HG03103 (cell line): ENCODE data around the gene HOXB13.

Experiments used
- ATAC-seq: cut with Tn5 transposase; IDR thresholded peaks from one replicate; pipeline ENCODE4 v1.9.1; 2021; ENCODE audit warnings: low read depth; ENCODE audit not compliant: unreplicated experiment

The HOXB13 gene

DNA sequence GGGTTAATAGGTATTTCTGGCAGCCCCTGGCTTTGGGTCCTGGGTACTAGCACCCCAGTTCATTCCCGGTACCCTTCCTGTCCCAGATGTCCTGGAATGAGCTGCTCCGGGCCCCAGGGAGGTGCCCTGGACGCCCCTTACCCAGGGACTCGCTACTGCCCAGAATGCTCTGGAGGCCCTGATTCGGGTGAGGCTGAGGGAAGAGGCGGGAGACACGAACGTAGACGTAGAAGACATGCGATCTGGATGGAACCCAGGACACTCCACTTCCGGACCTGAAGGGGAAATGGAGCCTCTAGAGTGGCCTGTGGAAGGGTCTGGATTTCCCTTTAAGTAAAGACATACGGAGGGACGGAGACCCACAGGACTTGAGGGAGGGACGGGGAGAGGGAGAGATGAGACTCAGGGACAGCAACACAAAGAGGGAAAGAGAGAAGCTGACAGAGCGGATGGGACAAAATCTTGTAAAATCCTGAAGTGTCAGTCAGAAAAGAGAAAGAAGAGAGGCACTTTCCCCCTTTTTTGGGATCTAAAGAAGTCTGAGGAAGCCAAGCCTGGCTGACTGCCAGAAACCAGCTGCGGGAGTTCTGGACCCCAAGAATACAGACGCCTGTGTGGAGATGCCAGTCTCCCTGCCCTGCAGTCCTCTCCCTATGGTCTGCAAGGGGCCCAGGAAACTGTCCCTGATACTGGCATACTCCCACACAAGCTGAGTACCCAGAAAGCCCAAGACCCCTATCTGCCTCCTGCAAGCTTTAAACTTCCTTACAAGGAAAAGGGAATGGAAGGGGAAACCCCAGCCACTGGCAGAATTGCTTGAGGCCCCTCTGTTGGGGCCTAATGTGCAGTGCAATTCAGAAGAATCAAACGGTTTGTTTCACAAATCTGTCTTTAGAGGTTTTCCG is 1.0 kb upstream of the HOXB13 start:
- ATAC-seq, result no peak

DNA sequence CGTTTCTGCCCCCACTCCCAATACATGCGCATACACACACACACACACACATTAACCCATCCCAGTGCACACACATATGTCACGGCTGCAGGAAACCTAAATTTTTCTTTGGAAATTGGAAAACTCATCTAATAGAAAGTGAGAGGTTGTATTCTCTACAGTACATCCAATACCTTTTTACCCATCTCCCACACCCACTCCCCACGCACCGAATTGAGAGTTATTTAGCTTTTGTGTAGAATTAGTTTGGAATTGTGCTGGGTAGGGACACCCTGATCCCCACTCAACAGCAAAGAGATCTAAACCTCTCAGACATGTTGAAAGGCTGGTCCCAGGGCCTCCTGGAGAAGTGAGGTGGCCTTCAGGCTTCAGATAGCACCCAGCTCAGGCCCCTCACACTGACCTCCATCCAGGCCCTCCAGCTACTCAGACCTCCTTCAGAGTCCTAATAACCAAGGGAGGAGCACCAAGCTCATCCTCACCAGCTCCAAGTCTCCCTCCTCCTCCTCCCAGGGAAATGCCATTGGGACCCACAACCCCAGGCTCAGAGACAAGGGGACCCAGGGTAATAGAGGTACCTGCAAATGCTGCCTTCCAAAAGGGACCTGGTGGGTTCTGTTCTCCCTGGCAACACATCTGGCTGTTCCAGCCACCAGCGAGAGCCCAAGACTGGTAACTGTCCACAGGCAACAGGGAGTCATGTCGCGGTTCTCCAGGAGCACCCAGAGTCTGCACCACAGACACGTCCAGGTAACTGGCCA is 955 bp downstream of the HOXB13 start:
- no peak for ATAC-seq

DNA sequence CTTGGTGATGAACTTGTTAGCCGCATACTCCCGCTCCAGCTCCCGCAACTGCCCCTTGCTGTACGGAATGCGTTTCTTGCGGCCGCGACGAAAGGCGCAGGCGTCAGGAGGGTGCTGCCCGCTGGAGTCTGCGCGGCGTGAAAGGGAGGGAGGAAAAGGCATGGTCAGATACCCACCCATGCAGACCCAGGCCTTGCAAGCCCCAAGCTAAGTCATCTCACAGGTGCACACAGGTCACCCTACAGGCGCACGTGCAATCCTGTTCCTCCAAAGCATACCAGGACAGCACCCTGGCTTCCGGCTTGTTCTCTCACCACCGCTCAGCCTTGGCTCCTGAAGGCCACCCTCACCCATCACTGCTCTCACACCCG is 1.6 kb downstream of the HOXB13 start:
- no peak for ATAC-seq

DNA sequence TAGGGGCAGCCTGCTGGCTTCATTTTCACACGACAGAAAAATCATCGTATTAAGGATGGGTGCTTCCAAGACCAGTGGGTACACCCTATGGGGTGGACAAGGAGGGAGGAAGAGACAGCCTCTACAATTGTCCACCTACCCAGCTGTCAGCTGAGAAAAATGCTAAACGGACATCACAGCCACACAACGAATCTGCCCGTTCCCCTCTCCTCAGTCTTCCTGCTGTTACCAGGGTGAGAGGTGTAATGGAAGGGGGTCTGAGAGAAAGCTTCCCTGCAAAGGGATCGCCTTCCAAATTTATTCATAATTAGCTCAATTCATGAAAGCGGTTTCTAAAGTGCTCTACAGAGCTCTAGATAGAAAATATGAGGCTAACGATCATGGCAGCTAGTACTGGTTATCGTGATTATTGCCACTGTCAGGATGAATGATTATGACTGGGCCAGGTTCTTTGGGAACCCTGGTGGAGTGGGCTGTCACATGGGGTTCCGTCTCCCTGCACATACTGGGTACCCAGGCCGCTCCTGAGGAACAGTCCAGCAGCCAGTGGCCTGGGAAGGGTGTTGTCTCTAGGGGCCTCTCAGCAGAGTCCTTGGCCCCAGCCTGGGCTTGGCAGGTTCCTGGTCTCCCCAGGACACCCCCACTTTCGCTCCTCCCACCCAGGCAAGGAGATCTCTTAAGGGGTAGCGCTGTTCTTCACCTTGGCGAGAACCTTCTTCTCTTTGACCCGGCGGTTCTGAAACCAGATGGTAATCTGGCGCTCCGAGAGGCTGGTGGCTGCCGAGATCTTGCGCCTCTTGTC is 2.2 kb downstream of the HOXB13 start:
- no peak for ATAC-seq

DNA sequence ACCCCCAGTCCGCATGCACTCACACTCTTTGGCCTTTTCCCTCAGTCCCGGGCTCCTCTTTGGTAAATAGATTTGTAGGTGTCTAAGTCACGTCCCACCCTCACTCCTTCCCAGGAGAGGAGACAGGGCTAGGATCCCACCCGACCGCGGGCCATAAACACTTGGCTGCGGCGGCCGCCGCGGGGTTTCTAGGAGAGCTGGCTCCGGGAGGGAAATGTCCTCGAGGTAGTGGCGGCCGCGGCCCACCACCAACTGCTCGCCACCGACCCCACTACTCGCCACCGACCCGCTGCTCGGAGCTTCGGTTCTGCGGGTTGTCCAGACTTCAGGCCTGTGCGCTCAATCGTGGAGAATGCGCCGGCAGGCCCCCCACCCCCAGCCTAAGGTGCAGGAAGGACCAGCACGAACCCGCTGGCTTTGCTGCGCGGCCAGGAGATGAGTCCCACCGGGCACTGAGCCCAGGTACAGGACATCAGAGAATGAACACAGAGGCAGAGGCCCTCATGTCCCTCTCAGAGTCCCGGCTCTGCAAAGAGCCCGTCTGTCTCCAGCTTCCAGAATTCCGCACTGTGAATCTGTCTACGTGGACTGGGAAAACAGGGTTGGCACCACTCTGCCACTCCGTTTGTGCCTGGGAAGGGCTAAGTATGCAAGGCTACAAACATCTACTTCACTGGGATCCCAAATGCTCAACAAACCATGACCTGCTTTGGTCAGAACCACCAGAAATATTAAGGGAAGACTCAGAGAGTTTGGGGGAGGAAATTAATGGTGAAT is 3.1 kb downstream of the HOXB13 start:
- ATAC-seq, result no peak

DNA sequence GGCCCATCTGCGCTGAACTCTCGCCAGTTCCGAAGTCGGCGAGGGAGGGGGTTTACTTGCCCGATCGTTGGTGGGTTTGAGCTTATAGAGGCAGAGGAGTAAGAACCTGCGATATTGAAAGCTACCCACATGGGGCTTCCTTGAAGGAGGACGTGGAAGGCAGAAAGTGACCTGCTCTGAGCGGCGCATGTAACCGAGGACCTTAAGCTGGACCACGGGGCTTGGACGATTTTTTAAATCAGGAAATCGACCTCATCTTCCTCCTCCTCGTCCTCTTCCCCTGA is 3.6 kb downstream of the HOXB13 start:
- ATAC-seq, result no peak

DNA sequence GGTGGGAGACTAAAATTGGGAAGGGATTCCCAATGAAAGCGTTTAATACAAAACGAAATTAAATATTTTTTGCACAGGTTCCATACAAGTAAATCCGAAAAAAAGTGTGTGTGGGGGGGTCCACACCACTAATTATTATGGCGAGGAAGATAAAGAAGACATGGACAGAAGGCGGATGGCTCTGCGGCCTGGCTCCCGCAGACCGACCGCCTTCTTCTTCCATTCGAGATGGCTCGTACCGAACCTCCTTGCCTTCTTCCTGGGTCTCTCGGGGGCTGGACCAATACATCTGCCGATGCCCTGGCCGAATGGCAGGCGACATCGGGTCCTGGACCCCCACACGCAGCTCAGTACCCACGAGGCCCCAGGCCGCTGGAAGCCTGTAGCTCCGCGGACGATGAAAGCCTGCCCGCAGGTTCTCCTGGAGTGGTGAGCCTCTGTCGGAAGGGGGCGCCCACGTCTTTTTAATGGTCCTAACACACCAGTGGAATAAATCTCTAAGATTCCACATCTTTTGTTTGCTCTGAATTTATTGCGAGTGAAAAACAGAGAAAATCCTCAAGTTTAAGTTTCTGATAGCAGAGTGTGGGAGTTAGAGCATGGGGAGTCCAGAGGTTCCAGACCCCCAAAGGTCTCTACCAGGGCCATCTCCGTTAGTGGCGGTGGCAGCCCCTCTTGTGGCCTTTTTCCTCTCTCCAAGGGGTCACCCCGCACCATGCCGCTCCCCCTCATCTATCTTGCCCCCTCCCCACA is 4.1 kb downstream of the HOXB13 start:
- ATAC-seq, result no peak

DNA sequence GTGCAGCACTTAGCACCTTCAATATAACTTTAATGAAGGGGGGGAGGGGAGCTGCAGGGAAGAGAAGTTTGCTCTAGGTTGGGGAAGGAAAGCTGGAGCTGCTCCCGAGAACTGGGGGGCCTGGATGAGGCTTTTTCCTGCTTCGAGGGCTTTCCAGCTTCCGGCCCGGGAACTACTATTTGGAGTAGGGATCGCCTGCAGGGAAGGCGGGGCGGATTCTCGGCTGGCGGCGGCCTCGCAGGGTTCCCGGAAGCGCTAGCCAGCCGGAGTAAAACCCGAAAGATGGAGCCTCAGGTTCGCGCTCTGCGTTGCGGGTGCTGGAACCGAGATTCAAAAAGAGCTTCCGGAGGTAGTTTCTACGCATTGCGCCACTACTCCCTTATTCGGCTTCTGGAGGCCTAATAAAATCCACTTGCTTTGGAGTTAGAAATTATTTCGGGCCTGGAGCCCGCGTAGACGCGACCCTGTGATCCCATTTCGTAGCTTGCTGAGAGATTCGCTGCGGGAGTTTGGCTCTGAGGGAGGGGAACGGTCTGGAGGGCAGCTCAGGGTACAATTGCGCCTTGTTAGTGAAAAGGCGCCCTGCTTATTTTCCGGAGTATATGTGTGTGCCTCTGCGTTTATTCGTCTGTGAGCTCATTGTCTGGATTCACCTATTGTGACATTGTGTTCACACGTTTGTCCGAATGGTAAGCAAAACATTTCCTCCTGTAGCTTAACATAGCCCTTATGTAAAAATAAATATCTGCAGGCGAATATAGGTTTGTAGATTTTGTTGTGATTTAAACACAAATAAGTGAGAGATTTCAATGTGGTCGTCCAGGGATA is 4.9 kb downstream of the HOXB13 start:
- no peak for ATAC-seq

DNA sequence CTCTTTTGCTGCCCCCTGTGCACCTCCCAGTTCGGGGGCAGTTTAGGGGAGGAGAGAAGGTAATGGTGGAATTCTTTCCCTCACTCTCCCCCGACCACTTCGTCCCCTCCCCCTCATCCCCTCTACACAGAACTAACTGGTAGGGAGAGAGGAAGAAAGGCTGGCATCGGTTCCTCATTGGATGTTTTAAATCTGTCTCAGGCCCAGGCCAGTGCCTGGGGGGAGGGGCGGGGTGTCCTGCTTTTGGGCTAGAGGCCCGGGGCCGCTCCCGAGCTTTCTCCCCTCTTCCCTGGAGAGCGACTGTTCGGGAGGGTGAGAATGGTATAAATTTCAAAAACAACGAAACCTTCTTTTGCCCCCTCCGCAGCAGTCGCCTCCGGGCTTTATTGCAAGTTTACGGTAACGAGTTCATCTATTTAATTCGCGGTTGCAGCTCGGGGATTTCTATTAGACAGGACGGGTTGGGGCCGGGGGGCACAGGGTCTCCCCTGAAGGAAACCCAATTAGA is 5.6 kb downstream of the HOXB13 start, which contains the start of gene PRAC2:
Gene PRAC2 (plus strand): TSS at position 271 of the 508 bp plus-strand sequence. CDS start 1,226 bp downstream, outside the sequence.
- no peak for ATAC-seq

DNA sequence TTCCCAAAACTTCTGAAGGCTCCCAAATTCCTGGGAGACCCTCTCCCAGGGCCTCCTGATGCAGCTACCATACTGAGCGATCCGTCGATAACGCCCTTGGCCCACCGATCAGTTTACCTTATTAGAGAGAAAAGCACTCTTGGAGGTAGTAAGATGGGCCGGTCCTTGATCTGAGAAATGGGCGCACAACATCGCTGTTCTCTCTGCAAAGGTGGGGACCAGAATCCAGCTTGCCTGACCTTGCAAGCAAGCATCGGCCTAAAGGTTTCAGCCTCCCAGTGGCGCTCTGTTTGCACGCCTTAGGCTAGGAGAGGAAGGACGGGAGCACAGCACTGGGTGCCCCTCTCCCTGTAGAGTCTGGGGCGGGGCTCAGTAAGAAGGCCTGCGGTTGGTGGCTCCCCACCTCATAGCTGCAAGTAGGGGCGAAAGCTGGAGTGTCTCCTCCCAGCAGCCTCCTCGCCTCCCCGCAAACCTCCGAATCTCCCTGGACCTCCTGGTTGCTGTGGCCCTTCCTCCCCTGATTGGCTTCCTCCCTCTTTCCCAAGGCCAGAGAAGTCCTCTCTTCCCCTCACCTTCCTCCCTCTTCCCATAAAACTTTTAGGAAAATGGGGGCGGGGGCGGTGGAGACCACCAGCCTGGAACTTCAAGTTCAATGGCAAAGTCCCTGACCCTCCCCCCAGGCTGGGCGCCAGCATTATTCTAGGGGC is 6.2 kb downstream of the HOXB13 start, which contains the start of gene PRAC1:
Gene PRAC1 (minus strand): TSS at position 318 of the 707 bp plus-strand sequence. CDS start 126 bp downstream, at position 192.
- no peak for ATAC-seq

DNA sequence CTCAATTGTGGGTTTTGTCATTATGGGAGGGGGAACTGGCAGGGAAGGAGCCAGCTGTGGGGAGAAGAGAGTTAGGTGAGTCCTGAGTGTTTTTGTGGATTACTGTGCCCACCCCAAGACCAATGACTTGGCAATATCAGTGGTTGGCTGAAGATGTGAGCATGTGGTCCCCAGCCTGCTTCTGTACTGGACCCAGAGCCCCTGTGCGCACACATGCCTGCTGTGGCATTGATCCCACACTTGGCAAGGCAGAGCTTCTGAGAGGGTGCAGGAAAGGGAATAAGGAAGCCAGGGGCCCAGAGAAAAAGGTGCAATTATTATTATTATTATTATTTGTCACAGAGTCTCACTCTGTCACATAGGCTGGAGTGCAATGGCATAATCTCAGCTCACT is 7.5 kb downstream of the HOXB13 start:
- no peak for ATAC-seq

DNA sequence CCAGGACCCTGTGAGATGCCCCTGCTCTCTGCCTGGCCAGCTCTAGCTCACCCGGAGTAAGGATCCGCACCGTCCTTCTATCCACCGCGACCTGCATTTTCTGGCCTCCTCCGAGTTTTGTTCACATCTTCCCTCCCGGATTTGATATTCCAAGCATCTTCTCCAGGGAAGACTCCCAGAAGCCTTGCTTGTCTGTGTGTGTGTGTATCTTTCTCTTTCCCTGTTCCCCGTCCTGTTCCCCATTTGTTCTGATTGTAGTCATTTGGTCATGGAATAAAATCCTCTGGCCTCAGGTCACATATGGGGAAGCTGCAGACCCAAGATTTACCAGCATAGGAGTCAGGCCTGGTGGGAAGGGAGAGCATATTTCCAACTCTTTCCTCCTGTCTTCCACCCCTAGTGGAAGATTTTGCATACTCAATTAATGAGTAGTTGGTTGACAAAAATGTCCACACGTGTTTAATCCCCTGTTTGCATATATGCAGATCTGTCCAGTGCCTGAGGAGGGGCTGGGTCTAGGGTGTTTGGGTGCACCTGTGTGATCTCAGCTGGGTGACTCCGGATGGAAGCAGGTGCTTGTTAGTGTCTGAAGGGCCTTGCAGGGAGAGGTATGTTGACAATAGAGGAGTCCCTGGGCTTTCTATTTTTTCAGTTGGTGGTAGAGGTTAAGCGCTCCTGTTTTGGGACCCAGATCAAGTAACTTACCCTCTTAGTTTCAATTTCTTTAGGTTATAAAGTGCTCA is 8.1 kb downstream of the HOXB13 start:
- ATAC-seq, result no peak

DNA sequence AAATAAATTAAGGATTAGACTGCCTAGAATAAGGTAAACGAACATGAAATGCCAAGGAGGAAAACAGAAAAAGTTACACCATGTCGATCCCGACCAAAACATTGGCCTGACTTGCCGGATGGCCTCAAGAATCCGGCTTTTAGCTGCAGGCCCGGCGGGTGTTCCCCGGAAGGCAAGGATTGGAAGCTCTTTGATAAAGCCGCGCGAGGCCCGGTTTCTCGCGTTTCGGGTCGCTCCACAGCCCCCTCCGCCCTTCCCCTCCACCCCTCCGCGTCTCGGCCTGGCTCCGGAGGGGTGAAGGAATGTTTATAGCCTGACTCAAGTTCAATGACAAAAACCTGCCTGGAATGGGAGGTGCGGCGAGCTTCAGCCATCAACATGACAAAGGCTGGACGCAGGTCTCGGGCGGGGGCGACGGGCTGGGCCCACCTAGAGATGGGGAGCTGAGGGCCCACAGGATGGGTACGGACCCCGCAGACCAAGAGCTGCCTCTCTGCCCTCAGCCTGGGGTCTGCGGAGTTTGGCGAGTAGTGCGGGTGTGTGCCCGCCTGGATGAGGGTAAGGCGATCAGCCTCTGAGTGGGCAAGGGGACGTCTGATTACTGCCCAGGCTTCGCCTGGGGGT is 8.8 kb downstream of the HOXB13 start:
- no peak for ATAC-seq

DNA sequence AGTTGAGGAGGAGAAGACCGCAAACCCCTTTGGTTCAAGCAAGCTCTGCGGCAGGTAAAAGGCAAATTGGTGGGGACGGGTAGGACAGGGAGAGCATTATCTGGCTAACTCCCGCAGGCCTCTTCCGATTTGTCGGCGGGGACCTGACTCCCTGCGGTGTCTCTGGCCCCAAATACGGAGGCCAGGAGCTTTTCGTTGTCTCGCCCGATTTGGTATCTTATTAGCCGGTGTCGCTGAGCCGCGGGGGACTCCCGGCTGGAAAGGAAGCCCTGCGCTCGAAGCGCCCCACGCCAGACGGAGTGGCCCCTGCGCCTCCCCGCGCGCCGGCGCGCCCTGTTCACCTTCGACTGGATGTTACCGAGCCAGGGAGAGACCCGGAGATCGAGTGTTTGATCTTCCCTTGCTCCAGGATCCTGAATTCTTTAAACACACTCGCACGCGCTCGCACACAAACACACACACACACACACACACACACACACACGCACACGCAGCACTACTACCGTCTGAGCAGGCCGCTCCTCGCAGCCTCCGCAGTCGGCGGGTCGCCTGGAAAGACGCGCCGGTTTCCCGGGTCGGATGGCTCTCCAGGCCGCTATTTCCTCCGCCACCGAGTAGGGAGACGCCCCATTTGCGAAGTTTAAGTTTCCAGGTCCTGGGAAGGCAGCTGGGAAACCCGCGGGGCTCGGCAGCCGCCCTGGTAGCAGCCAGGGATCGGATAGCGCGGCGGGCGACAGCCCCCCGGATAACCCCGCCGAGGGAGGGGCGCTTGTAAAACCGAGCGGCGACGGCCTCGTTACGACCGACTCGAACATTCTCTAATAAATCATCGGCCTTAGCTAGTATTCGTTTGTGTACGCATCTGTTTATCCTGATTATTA is 9.5 kb downstream of the HOXB13 start:
- no peak for ATAC-seq

DNA sequence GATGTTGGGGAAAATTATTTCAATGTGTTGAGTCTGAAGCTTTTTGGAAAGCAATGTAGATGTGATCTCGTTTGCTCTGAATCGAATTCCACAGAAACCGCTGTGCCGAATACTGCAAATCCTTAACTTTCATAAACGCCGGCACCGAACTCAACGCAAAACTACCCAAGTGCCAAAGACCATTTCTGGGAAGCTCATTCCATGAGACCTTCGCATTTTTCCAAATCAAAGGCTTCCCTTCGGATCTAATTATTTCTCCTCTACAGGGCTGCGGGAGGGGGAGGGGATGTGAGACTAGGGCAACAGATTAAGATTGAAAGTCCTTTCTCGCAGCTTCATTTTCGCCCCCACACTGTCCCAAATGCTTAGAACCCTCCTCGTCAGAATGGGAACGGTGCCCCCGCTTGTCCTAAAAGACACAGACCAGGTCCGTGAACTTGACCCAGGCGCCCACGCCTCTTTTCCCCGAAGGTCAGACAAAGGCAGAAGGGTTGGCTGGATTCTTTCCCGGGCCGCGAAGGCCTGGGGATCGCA is 10.3 kb downstream of the HOXB13 start:
- ATAC-seq, result no peak
